GM21529 (cell line): ENCODE measurements around the gene EPHB1.

Source experiments
- ATAC-seq: cut with Tn5 transposase; IDR thresholded peaks from one replicate; pipeline ENCODE4 v1.9.1; 2021; ENCODE audit not compliant: unreplicated experiment

EPHB1 gene

GRCh38 chr3:135147657-135148056 is 352.6 kb downstream of the EPHB1 start:
- no peak for ATAC-seq

- ATAC-seq = no peak
Observed at GRCh38 chr3:135148398-135149020, 353.4 kb downstream of the EPHB1 start.

- no peak for ATAC-seq
Observed at GRCh38 chr3:135149707-135150681, 354.9 kb downstream of the EPHB1 start.

GRCh38 chr3:135154186-135154585 is 359.1 kb downstream of the EPHB1 start:
- no peak for ATAC-seq

- ATAC-seq = no peak
Observed at GRCh38 chr3:135155228-135155627, 360.2 kb downstream of the EPHB1 start.

GRCh38 chr3:135155791-135156190 is 360.7 kb downstream of the EPHB1 start:
- ATAC-seq = no peak

- no peak for ATAC-seq
Observed at GRCh38 chr3:135157045-135157740, 362.1 kb downstream of the EPHB1 start.

- ATAC-seq = no peak
Observed at GRCh38 chr3:135158520-135158919, 363.5 kb downstream of the EPHB1 start.

GRCh38 chr3:135159681-135160247 is 364.7 kb downstream of the EPHB1 start:
- no peak for ATAC-seq

GRCh38 chr3:135161425-135161824 is 366.4 kb downstream of the EPHB1 start:
- ATAC-seq = no peak

GRCh38 chr3:135163701-135164100 is 368.6 kb downstream of the EPHB1 start:
- no peak for ATAC-seq

- no peak for ATAC-seq
Observed at GRCh38 chr3:135165260-135165659, 370.2 kb downstream of the EPHB1 start.

GRCh38 chr3:135166266-135166825 is 371.3 kb downstream of the EPHB1 start:
- ATAC-seq = no peak

- no peak for ATAC-seq
Observed at GRCh38 chr3:135168822-135169221, 373.8 kb downstream of the EPHB1 start.

GRCh38 chr3:135169651-135170050 is 374.6 kb downstream of the EPHB1 start:
- ATAC-seq = no peak

- ATAC-seq = no peak
Observed at GRCh38 chr3:135170732-135171131, 375.7 kb downstream of the EPHB1 start.

GRCh38 chr3:135172191-135172869 is 377.3 kb downstream of the EPHB1 start:
- no peak for ATAC-seq

GRCh38 chr3:135175728-135176277 is 380.7 kb downstream of the EPHB1 start:
- ATAC-seq = no peak

- no peak for ATAC-seq
Observed at GRCh38 chr3:135176881-135177280, 381.8 kb downstream of the EPHB1 start.

GRCh38 chr3:135178566-135178965 is 383.5 kb downstream of the EPHB1 start:
- ATAC-seq = no peak
